Measurements from ENCODE around the gene RPSA. TPM values are rescaled to one million over a fixed set of nuclear protein-coding genes. Genes with fewer than 3 reads are reported as not detected.

RPSA gene
- total RNA-seq, 1 experiment from 2014 or later: 2,455 TPM

GRCh38 chr3:39429466-39429865, 22.9 kb downstream of the RPSA start:
- Mint-ChIP-seq H3K9me3 (no peaks in the 10 kb centered on the region), H3K4me1 (peaks cover 3% of the 10 kb centered on the region; the same call in 1 of the 2 replicates), H3K27me3 (ENCODE audit: low read depth) (no peaks in the 10 kb centered on the region), H3K4me3 (no peak overlapping the region), H3K27ac (0 out of 2 replicates have a peak overlapping the region, but pooled peaks have one; percentile 10), H3K36me3 (no peaks in the 10 kb centered on the region)
- ATAC-seq: no peak
- no peak for DNase-seq (ENCODE audit: low spot score)
- POLR2A ChIA-PET: no interaction called here
- CTCF ChIA-PET: interaction anchor here (2.4 kb wide), 1 partner anchor 18 kb away, joined by 7 read pairs; no protein-coding TSS in a partner anchor
- TF ChIP-seq ATF6 (CRISPR knock-in tag; IDR thresholded peaks at IDR 0.05) (no peak), NR1H2 (CRISPR knock-in tag; IDR thresholded peaks at IDR 0.05) (no peak), RORB (CRISPR knock-in tag; IDR thresholded peaks at IDR 0.05) (no peak), ZNF317 (CRISPR knock-in tag; IDR thresholded peaks at IDR 0.05; ENCODE audit: borderline replicate concordance, low read depth) (no peak), SP1 (CRISPR knock-in tag; conservative IDR thresholded peaks at IDR 0.05) (no peak), ZBTB21 (CRISPR knock-in tag; IDR thresholded peaks at IDR 0.05; ENCODE audit: borderline replicate concordance) (no peak), FOXK1 (CRISPR knock-in tag; IDR thresholded peaks at IDR 0.05) (no peak), ZNF532 (CRISPR knock-in tag; IDR thresholded peaks at IDR 0.05; ENCODE audit: borderline replicate concordance) (no peak)
- TF ChIP-seq, protein P1, sequence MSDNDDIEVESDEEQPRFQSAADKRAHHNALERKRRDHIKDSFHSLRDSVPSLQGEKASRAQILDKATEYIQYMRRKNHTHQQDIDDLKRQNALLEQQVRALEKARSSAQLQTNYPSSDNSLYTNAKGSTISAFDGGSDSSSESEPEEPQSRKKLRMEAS (CRISPR knock-in tag; IDR thresholded peaks at IDR 0.05): no peak
- TF ChIP-seq, protein P2, sequence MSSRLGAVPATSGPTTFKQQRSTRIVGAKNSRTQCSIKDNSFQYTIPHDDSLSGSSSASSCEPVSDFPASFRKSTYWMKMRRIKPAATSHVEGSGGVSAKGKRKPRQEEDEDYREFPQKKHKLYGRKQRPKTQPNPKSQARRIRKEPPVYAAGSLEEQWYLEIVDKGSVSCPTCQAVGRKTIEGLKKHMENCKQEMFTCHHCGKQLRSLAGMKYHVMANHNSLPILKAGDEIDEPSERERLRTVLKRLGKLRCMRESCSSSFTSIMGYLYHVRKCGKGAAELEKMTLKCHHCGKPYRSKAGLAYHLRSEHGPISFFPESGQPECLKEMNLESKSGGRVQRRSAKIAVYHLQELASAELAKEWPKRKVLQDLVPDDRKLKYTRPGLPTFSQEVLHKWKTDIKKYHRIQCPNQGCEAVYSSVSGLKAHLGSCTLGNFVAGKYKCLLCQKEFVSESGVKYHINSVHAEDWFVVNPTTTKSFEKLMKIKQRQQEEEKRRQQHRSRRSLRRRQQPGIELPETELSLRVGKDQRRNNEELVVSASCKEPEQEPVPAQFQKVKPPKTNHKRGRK (CRISPR knock-in tag; IDR thresholded peaks at IDR 0.05; ENCODE audit: borderline replicate concordance): no peak
- TF ChIP-seq, protein P3, sequence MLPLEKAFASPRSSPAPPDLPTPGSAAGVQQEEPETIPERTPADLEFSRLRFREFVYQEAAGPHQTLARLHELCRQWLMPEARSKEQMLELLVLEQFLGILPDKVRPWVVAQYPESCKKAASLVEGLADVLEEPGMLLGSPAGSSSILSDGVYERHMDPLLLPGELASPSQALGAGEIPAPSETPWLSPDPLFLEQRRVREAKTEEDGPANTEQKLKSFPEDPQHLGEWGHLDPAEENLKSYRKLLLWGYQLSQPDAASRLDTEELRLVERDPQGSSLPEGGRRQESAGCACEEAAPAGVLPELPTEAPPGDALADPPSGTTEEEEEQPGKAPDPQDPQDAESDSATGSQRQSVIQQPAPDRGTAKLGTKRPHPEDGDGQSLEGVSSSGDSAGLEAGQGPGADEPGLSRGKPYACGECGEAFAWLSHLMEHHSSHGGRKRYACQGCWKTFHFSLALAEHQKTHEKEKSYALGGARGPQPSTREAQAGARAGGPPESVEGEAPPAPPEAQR (CRISPR knock-in tag; IDR thresholded peaks at IDR 0.05): no peak

GRCh38 chr3:39432342-39432741, 25.8 kb downstream of the RPSA start:
- ChIA-PET CTCF (no interaction called here), POLR2A (no interaction called here)
- TF ChIP-seq NR2C2 (CRISPR knock-in tag; IDR thresholded peaks at IDR 0.05) (no peak), ZBTB21 (CRISPR knock-in tag; IDR thresholded peaks at IDR 0.05; ENCODE audit: borderline replicate concordance) (no peak), CREM (CRISPR knock-in tag; IDR thresholded peaks at IDR 0.05) (no peak), GTF2I (CRISPR knock-in tag; conservative IDR thresholded peaks at IDR 0.05) (no peak), ZNF396 (CRISPR knock-in tag; IDR thresholded peaks at IDR 0.05; ENCODE audit: borderline replicate concordance) (no peak)
- TF ChIP-seq, protein P4, sequence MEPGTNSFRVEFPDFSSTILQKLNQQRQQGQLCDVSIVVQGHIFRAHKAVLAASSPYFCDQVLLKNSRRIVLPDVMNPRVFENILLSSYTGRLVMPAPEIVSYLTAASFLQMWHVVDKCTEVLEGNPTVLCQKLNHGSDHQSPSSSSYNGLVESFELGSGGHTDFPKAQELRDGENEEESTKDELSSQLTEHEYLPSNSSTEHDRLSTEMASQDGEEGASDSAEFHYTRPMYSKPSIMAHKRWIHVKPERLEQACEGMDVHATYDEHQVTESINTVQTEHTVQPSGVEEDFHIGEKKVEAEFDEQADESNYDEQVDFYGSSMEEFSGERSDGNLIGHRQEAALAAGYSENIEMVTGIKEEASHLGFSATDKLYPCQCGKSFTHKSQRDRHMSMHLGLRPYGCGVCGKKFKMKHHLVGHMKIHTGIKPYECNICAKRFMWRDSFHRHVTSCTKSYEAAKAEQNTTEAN (CRISPR knock-in tag; IDR thresholded peaks at IDR 0.05): no peak
- TF ChIP-seq, protein P1 (CRISPR knock-in tag; IDR thresholded peaks at IDR 0.05): no peak
- H3K27me3 Mint-ChIP-seq (ENCODE audit: low read depth): no peaks in the 10 kb centered on the region
- H3K27ac Mint-ChIP-seq: no peak overlapping the region
- H3K4me3 Mint-ChIP-seq: no peak overlapping the region
- DNase-seq (ENCODE audit: low spot score) (no peak), ATAC-seq (no peak)
- no peaks in the 10 kb centered on the region for H3K9me3 Mint-ChIP-seq
- H3K36me3 Mint-ChIP-seq: no peaks in the 10 kb centered on the region
- peaks cover 6% of the 10 kb centered on the region for H3K4me1 Mint-ChIP-seq

Measured in WTC11 (cell line).